DMS153 treated with DMSO at 0.1 percent for 48 hours (cell line): ENCODE results near the gene GLYATL1B.
"Not testable (repeated sequence)": the region's sequence is repeated elsewhere in the genome, so short reads cannot be mapped to it uniquely, and the experiment has no call there.

Experiments
- DNase-seq: peaks from one replicate; lab custom pipeline; 2025; ENCODE audit not compliant: unreplicated experiment; lab: John Stamatoyannopoulos, UW

The GLYATL1B gene

DNA sequence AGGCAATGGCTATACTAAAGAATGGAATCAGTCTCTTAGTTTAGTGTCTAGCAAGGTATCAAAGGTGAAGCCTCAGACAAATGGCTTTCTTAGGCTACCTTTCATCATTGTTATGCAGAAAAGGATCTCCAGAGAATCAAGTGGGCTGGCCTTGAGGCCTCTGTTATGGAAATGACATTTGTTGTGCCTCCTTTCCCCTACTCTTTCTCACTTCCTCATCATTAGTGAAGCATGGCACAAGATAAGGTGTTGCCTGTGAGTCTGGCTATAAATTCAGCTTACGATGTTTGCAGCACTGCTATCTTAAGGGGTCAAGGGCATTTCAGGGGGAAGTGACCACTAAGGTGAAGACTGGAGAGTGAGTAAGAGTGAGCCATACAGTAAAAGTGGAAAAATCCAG, 9.1 kb downstream of the GLYATL1B start:
- DNase-seq: not testable (repeated sequence)

GRCh38 chr11:59095972-59096575, 10.0 kb downstream of the GLYATL1B start:
- DNase-seq: not testable (repeated sequence)

DNA sequence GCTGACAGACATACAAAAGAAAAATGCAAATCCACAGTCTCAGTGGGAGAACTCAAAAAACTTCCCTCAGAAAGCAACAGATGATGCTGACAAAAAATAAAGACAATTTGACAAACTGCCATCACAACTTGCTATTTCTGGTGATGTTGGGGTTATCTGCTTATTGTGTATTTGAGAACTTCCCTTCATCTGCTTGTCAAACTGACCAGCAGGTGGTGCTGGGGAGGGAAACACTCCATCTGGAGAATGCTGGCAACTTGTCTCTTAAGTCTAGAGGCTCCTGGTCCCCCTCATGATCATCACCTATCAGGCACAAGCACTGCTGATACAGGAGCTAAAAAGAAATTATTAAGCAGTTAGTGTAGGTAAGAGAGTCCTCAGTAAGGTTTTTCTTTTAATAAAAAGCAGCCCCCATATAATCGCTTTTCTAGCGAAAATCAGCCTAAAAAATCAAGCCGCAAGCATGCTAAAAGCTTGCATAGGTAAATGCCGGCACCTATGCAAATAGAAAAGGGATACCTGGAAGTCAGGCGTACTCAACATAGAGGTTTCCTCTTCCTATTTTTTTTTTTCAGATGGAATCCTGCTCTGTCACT, 11.1 kb downstream of the GLYATL1B start:
- DNase-seq: no peak

DNA sequence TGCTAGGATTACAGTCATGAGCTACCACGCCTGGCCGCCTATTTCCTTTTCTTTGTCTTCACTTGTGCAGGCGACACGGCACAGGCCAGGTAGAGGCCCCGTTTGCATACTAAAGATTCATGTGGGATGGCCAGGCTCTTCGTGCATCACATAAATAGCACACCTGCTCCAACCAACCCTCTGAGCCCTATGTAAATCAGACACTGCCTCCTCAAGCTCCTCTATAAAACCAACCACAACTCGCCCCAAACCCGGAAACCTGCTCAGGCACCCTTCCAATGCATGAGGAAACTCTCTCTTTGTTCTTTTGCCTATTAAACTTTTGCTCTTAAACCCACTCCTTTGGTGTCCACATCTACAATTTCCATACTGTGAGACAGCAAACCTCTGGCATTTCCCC, 11.8 kb downstream of the GLYATL1B start:
- not testable (repeated sequence) for DNase-seq

DNA sequence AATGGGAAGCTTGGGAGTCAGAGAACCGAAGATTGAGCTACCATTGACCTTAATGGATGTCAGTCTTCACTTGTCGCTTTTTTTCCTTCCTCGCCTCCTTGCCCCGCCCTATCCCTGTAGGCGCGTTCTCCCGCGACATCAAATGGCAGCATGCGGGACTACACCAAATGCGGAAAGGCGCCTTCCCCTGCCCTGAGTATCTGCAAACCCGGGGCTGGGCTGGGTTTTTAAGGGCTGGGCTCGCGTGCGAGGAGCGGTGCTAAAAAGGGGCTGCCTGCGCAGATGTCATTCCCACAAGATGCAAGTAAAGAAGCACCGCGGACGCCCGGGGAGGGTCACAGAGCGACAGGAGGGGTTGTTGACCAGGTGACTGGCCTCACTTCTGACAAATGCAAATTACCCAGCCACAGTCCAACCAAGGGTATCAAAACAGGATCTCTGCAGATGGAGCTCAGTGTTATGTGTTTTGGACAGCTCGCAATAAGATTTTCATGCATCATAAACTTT, 16.2 kb downstream of the GLYATL1B start:
- no peak for DNase-seq

- peak; percentile 96 for DNase-seq
Observed at GRCh38 chr11:59106363-59107336, 20.5 kb downstream of the GLYATL1B start, which contains the start of gene FAM111B. Gene FAM111B, plus strand, starts transcription at chr11:59107237. Its CDS starts 2,389 bp downstream, at chr11:59109626.

- DNase-seq: not testable (repeated sequence)
Observed at GRCh38 chr11:59107721-59108120, 21.6 kb downstream of the GLYATL1B start.

DNA sequence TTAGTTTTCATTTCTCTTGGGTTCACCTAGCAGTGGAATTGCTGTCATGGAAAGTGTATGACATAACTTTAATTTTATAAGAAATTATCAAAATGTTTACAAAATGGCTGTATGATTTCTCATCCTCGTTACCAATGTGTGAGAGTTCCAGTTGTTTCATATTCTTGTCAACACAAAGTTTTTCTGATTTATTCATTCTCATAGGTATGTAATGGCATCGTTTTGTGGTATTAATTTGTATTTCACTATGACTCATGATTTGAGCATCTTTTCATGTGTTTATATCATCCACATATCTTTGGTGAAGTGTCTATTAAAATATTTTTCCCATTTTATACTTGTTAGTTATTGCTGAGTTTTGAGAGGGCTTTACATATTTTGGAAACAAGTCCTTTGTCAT, 26.4 kb downstream of the GLYATL1B start:
- DNase-seq: no peak

DNA sequence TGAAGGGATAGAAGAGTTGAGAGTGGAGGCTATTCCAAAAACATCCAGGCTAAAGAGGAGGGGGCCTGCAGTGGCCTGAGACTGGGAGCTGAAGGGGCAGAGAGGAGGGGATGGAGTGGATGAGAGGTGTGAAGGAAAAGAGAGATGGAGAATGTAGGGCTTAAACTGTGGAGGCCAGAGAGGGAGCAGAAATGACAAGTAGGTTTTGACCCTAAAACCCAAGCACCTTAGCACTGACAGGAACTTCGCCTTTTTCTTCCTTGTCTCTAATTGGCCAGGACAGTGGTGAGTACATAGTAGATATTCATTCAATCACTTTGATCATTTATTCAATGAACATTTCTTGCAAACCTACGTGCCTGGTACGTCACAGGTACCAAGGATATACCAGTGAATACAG, 28.2 kb downstream of the GLYATL1B start:
- no peak for DNase-seq

DNA sequence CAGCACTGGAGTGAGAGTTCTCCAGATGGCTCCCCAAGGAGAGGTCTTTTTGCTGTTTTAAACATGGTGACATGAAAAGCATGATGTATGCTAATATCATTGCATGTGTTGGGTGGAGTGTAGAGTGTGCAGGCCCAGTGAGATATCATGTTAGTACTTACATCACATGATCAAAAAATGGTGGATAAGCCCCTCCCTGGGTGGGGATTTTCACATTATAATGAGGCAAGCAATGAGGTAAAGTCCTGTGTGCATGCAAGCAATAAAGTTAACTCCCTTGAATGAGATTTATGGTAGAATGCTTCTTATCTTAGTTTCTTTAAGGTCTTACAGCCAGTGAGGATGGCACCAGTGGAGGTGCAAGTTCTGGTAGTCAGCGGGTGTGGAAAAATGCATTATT, 29.4 kb downstream of the GLYATL1B start:
- DNase-seq: no peak

DNA sequence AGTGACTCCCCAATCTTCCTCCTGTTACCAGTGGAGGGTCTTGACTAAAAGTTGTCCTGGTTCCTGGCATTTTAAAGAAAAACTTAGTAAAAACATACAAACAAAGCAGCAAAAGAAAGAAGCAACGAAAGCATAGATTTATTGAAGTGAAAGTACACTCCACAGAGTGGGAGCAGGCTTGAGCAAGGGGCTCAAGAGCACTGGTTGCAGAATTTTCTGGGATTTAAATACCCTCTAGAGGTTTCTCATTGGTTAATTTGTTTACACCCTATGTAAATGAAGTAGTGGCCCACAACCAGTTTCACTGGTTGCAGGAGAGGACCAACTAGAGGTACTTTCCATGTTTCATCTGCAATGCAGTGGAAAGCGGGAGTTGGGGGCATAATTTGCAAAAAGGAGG, 31.7 kb downstream of the GLYATL1B start:
- DNase-seq: no peak

- no peak for DNase-seq
Observed at GRCh38 chr11:59119826-59120225, 33.7 kb downstream of the GLYATL1B start.

- no peak for DNase-seq
Observed at GRCh38 chr11:59135648-59136461, 49.7 kb downstream of the GLYATL1B start.

DNA sequence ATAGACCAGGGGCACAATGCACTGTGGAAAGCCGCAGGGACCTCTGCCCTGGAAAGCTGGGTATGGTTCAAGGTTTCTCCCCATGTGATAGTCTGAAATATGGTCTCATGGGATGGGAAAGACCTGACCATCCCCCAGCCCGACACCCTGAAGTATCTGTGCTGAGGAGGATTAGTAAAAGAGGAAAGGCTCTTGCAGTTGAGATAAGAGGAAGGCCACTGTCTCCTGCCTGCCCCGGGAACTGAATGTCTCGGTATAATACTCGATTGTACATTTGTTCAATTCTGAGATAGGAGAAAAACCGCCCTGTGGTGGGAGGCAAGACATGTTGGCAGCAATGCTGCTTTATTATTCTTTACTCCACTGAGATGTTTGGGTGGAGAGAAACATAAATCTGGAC, 50.4 kb downstream of the GLYATL1B start:
- not testable (repeated sequence) for DNase-seq

- no peak for DNase-seq
Observed at GRCh38 chr11:59137190-59137589, 51.1 kb downstream of the GLYATL1B start.

- DNase-seq: no peak
Observed at GRCh38 chr11:59138643-59139042, 52.5 kb downstream of the GLYATL1B start.

GRCh38 chr11:59141191-59141590, 55.1 kb downstream of the GLYATL1B start:
- no peak for DNase-seq

- DNase-seq: no peak
Observed at GRCh38 chr11:59141673-59142460, 55.8 kb downstream of the GLYATL1B start.

DNA sequence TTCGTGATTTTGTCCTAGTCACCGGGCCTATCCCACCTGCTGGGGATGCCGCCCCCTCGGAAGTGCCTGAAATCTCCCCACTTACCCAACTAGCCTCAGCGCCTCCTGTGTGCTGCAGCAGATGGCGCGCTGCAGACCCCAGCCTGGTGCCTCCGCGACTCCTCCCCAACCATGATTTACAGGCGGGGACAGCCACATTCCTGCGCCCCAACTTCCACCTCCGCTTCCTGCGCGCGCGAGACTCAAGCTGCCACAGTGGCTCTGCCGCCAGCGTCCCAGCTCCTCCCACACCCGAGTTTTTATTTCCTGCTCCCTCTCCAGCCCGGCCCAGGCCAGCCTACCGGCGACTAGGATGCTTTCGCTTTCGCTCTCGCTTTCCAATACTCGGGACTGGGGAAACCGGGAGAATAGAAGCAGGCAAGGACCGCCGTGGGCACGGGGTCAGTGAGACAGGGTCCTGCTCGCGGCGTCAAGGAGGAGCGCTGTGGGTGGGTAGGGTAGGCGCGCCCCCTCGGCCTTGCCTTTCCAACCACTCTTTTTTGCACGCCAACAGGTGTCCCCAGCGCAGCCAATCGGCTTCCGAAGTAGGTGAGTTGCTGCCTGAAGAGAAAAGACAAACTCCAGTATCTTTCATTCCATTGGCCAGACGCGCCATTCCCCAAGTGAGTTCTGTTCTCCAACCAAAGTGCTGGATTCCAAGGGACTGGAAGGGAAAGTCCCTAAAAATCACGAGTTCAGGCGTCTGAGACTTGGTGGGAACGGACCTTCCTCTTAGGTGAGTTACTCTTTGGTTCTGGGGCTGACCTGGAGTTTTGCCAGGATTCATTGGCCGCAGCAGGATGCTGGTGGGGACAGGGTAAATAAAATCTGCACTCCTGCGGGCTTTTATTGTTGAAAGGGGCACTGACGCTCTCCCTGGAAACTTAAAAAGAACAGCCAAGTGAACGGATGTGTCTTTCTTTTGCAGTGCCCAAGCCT, 56.7 kb downstream of the GLYATL1B start, which contains the start of gene FAM111A:
Gene FAM111A (plus strand): TSS at position 327 of the 978 bp plus-strand sequence. CDS start 6,017 bp downstream, outside the sequence.
- peak; percentile 75 for DNase-seq
